Uterus (tissue), 4 donors: Measurements from ENCODE around the gene LIPH. TPM values are rescaled to one million over a fixed set of nuclear protein-coding genes. Genes with fewer than 3 reads are reported as not detected.
"Not testable (repeated sequence)": the region's sequence is repeated elsewhere in the genome, so short reads cannot be mapped to it uniquely, and the experiment has no call there.

Experiments
- DNase-seq, 2 donors: peaks; one replicate each; pipeline ENCODE4 v3.0.0-alpha.2; 2019 to 2020
- H3K27ac ChIP-seq, 2 donors: fragments of 200-600 bp; sonication (generic); 1 replicate in 1 of 2; 2 replicates in 1 of 2; pipeline ENCODE4 v1.5.1; 2016 to 2018
- H3K27me3 ChIP-seq, 2 donors: fragments of 200-600 bp; sonication (generic); one replicate each; pipeline ENCODE4 v1.5.1; 2018 to 2019; ENCODE audit warnings: control low read depth in 1 of 2
- H3K36me3 ChIP-seq, 2 donors: fragments of 200-600 bp; sonication (generic); one replicate each; pipeline ENCODE4 v1.5.1; 2019; ENCODE audit warnings: control low read depth in 1 of 2
- H3K4me1 ChIP-seq, 2 donors: fragments of 200-600 bp; sonication (generic); one replicate each; pipeline ENCODE4 v1.5.1; 2018 to 2019; ENCODE audit warnings: control low read depth in 1 of 2
- H3K4me3 ChIP-seq, 2 donors: fragments of 200-600 bp; sonication (generic); 1 replicate in 1 of 2; 2 replicates in 1 of 2; pipeline ENCODE4 v1.5.1; 2018 to 2019; ENCODE audit warnings: mild to moderate bottlenecking in 1 of 2
- H3K9me3 ChIP-seq, 2 donors: fragments of 200-600 bp; sonication (generic); one replicate each; pipeline ENCODE4 v1.5.1; 2019; ENCODE audit warnings: control low read depth in 1 of 2
- POLR2A ChIP-seq, 2 donors: fragments of 450-650 bp; IDR thresholded peaks; one replicate each; pipeline ENCODE4 v1.6.1; 2016; ENCODE audit warnings: antibody characterized with exemption in 2 of 2, mild to moderate bottlenecking in 1 of 2, moderate library complexity in 1 of 2
- intact Hi-C: fragments of 100-400 bp; cut with DNase I; formaldehyde crosslinking; loops from one replicate; pipeline ENCODE4 v1.15.1; 2023; ENCODE audit warnings: low total_unique reads
- total RNA-seq, 4 donors: library from RNA; depleted of rRNA in 3 of 4; stranded (reverse); fragments of >200 nt in 3 of 4; gene quantifications; one replicate each; pipeline versions ENCODE4 v1.1.0 to v1.2.4, GENCODE V29; 2014 to 2023
- TF ChIP-seq, protein P1 (sequence below), 4 experiments: fragments of 200-600 bp in 2 of 4; fragments of 450-650 bp in 2 of 4; sonication (generic) in 2 of 4; IDR thresholded peaks; one replicate each; pipeline ENCODE4 v1.5.1; 2016 to 2019; ENCODE audit warnings: antibody characterized with exemption in 4 of 4, mild to moderate bottlenecking in 2 of 4, moderate library complexity in 1 of 4
- donor health status: DM: yes; HTN: yes; CAD: no.

Gene LIPH
- total RNA-seq, 4 donors from 2014 or later: 0.07 TPM; not detected in 3

DNA sequence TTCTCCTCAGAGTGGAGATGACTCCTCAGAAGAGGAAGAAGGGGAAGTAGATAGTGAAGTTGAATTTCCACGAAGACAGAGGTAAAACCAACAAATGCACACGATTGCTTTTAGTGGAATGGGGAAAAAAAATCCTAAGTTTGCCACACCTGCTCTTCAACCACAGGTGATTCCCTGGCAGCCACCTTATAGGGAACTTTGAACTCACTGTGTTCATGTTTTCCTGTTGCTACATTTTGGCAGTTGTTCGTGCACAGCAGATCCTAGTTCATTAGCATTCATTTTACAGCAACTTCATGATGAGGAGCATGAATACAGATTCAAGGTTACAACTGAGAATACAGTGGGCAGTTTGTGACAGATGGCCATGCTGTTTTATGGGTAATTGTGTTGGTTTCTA, 75.1 kb downstream of the LIPH start:
- no peaks in the 10 kb centered on the region for H3K4me1 ChIP-seq
- no peaks in the 10 kb centered on the region for H3K36me3 ChIP-seq
- TF ChIP-seq, protein P1, sequence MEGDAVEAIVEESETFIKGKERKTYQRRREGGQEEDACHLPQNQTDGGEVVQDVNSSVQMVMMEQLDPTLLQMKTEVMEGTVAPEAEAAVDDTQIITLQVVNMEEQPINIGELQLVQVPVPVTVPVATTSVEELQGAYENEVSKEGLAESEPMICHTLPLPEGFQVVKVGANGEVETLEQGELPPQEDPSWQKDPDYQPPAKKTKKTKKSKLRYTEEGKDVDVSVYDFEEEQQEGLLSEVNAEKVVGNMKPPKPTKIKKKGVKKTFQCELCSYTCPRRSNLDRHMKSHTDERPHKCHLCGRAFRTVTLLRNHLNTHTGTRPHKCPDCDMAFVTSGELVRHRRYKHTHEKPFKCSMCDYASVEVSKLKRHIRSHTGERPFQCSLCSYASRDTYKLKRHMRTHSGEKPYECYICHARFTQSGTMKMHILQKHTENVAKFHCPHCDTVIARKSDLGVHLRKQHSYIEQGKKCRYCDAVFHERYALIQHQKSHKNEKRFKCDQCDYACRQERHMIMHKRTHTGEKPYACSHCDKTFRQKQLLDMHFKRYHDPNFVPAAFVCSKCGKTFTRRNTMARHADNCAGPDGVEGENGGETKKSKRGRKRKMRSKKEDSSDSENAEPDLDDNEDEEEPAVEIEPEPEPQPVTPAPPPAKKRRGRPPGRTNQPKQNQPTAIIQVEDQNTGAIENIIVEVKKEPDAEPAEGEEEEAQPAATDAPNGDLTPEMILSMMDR (IDR thresholded peaks at IDR 0.05): no peak
- TF ChIP-seq POLR2A (IDR thresholded peaks at IDR 0.05): no peak
- DNase-seq: no peak
- H3K9me3 ChIP-seq: no peaks in the 10 kb centered on the region
- no peaks in the 10 kb centered on the region for H3K27me3 ChIP-seq
- intact Hi-C loops: no loop called here
- H3K4me3 ChIP-seq: no peak overlapping the region
- H3K27ac ChIP-seq: no peak overlapping the region

DNA sequence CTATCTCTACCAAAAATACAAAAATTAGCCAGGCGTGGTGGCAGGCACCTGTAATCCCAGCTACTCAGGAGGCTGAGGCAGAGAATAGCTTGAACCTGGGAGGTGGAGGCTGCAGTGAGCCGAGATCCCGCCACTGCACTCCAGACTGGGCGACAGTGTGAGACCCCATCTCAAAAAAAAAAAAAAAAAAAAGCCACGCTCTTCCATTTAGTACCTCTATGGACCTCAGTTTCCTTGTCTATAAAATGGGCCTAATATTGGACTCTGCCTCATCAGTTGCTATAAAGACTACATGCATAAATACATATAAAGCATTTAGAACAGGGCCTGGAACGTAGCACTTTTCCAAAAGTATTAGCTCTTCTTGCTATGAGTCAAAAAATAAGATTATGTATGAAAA, 77.5 kb downstream of the LIPH start:
- intact Hi-C loops, H3K27me3 ChIP-seq, H3K4me3 ChIP-seq, H3K27ac ChIP-seq, H3K9me3 ChIP-seq, DNase-seq, H3K4me1 ChIP-seq, H3K36me3 ChIP-seq: not testable (repeated sequence)

DNA sequence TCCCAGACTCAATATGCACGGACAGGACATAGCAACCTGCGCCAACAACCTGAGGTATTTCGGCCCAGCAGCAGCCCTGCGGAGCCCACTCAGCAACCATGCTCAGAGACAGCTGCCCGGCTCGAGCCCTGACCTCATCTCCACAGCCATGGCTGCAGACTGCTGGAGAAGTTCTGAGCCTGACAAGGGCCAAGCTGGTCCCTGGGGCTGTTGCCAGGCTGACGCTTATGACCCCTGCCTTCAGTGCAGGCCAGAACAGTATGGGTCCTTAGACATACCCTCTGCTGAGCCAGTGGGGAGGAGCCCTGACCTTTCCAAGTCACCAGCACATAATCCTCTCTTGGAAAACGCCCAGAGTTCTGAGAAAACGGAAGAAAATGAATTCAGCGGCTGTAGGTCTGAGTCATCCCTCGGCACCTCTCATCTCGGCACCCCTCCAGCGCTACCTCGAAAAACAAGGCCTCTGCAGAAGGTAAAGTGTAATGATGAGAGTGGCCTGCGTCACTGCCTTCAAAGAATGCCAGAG, 79.0 kb downstream of the LIPH start:
- intact Hi-C loops: no loop called here
- Histone ChIP-seq H3K27me3 (no peaks in the 10 kb centered on the region), H3K9me3 (no peaks in the 10 kb centered on the region), H3K4me1 (no peaks in the 10 kb centered on the region), H3K27ac (no peak overlapping the region), H3K4me3 (no peak overlapping the region), H3K36me3 (no peaks in the 10 kb centered on the region)
- no peak for DNase-seq
- no peak for TF ChIP-seq POLR2A (IDR thresholded peaks at IDR 0.05)

DNA sequence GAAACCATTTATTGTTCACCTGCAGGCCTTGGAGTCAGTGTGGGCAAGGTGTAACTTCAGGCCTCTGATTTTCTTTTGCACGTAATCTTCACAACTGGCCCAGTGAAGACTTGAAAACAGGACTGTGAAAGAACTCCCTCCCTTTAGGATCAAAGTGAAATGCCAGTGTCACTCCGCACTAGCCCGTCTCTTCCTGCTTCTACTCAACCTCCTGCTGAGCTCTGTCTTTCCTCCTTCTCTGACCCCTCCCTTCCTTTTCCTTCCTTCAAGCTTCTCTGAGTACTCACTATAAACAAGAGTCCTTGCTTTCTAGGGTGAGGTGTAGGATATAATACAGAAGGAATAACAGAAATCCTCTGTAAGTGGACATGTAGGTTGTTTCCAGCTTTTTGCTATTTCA, 82.1 kb downstream of the LIPH start:
- Histone ChIP-seq H3K27ac (no peak overlapping the region), H3K4me3 (no peak overlapping the region), H3K4me1 (no peaks in the 10 kb centered on the region), H3K9me3 (no peaks in the 10 kb centered on the region), H3K27me3 (no peaks in the 10 kb centered on the region), H3K36me3 (no peaks in the 10 kb centered on the region)
- DNase-seq: no peak
- TF ChIP-seq, protein P1 (IDR thresholded peaks at IDR 0.05): no peak
- TF ChIP-seq POLR2A (IDR thresholded peaks at IDR 0.05): no peak
- intact Hi-C loops: no loop called here

DNA sequence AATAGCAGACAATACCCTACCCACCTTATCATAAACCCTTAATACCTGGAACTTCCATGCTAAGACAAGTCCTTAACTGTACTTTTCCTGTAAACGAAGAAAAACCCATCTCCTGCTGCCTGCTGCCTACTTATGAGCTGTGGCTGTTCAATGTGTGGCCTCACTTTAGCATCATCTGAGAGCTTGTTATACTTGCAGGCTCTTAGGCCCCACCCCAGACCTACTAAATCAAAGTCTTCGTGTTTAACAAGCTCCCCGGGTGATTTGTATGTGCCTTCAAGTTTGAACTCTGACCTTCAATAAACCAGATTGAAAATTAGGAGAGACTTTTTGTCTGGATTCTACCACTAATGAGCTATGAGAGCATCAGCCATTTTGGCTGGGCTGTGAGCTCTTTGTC, 82.8 kb downstream of the LIPH start:
- Histone ChIP-seq H3K9me3 (no peaks in the 10 kb centered on the region), H3K4me1 (no peaks in the 10 kb centered on the region), H3K4me3 (no peak overlapping the region), H3K27ac (no peak overlapping the region), H3K36me3 (no peaks in the 10 kb centered on the region), H3K27me3 (no peaks in the 10 kb centered on the region)
- DNase-seq: no peak
- no peak for TF ChIP-seq POLR2A (IDR thresholded peaks at IDR 0.05)
- TF ChIP-seq, protein P1 (IDR thresholded peaks at IDR 0.05): no peak
- intact Hi-C loops: no loop called here

DNA sequence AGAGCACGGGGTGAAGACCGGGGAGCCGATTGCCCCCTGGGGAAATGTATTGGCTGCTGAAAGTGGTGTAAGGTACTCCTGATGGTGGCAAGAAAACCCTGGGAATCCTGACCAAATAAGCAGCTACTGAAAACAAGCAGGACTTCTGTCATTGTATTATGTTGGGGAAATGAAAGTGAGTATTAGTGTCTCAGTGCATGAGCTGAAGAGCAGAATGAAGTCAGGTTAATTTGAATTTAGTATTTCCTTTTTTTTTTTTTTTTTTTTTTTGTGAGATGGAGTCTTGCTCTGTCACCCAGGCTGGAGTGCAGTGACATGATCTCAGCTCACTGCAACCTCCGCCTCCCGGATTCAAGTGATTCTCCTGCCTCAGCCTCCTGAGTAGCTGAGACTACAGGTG, 86.3 kb downstream of the LIPH start:
- H3K27me3 ChIP-seq, H3K4me1 ChIP-seq, H3K9me3 ChIP-seq, H3K27ac ChIP-seq, H3K36me3 ChIP-seq, H3K4me3 ChIP-seq, DNase-seq, intact Hi-C loops: not testable (repeated sequence)

DNA sequence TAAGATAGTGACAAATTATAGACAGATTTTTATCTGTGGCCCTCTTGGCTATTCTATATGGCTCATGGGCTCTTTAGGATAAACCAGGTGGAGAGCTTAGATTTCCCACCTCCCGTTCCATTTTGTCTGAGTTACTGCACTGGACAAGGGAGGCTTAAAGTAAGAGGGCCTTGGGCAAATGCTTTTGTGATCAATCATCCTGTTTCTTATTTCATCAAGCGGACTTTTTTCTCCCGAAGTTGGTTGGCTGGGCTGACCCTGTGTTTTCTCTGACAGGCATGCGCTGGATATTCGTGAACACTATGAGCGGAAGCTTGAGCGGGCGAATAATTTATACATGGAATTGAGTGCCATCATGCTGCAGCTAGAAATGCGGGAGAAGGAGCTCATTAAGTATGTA, 86.9 kb downstream of the LIPH start:
- no peaks in the 10 kb centered on the region for H3K4me1 ChIP-seq
- DNase-seq: no peak
- H3K9me3 ChIP-seq: no peaks in the 10 kb centered on the region
- TF ChIP-seq POLR2A (IDR thresholded peaks at IDR 0.05): no peak
- TF ChIP-seq, protein P1 (IDR thresholded peaks at IDR 0.05): no peak
- no peak overlapping the region for H3K27ac ChIP-seq
- H3K27me3 ChIP-seq: no peaks in the 10 kb centered on the region
- H3K4me3 ChIP-seq: no peak overlapping the region
- intact Hi-C loops: no loop called here
- H3K36me3 ChIP-seq: no peaks in the 10 kb centered on the region
